Measurements from ENCODE around the gene CABP4. TPM values are rescaled to one million over a fixed set of nuclear protein-coding genes. Genes with fewer than 3 reads are reported as not detected.

The CABP4 gene
- polyA plus RNA-seq (ENCODE audit: insufficient read length in 4 of 4), result under 1 TPM; 0.54 to 0.75 (median 0.64) TPM

- DNase-seq (ENCODE audit: low read depth in 4 of 4, low spot score in 3 of 4), result no peak
These were observed at the start of gene CABP4 for GRCh38 chr11:67455054-67455453. Gene CABP4, plus strand, starts transcription at chr11:67455354. Its CDS starts 70 bp downstream, at chr11:67455424.

DNA sequence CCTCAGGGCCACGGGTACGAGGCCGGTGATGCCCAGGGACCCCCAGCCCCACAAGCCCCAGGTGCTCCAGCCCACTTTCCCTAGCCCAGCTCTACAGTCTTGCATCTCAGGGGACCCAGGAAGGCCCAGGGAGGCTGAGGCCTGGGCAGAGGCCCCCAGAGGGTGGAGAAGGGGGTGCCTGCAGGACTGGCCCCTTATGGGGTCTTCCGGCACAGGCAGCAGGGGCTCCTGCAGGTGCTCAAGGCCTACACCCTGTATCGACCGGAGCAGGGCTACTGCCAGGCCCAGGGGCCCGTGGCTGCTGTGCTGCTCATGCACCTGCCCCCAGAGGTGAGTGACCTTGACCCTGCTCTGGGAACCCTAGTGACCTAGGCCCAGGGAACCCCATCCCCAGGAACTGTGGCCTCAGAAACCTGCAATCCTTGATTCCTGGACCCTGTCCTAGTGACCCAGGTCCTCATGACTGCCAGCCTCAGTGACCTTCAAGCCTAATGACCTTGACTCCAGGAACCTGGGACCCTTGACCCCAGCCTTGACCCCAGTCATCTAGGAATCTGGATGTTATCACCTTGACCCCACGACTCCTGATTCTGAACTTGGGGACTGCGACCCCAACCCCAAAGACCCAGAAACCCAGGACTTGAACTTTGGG is 49.3 kb upstream of the CABP4 start:
- DNase-seq (ENCODE audit: low read depth in 4 of 4, low spot score in 3 of 4), result no peak

- no peak for DNase-seq (ENCODE audit: low read depth in 4 of 4, low spot score in 3 of 4)
These were observed 48.7 kb upstream of the CABP4 start for GRCh38 chr11:67406420-67406968.

- DNase-seq (ENCODE audit: low read depth in 4 of 4, low spot score in 3 of 4), result no peak
These were observed 48.0 kb upstream of the CABP4 start for GRCh38 chr11:67406969-67407687.

DNA sequence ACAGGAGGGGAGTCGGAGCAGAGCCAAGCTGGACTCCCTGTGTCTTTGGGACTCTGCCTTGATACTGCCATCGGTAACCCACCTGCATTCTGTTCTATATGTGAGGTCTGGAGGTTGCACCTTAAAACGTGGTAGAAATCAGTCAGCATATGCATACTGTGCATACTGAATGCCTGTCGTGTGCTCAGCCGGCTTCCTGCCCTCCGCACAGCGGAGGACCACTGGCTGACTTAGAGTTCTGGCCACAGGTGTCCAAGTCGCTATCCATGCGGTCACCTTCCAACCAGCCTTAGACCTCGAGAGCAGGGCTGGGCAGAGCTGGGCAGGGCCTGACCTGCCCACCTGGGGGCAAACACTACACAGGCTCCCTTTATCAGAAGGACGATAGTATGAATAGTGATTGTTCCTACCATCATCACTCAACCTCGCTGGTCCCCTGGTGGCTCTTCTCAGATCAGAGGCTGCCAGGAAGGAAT is 47.4 kb upstream of the CABP4 start:
- no peak for DNase-seq (ENCODE audit: low read depth in 4 of 4, low spot score in 3 of 4)

- DNase-seq (ENCODE audit: low read depth in 4 of 4, low spot score in 3 of 4), result no peak
These were observed 46.5 kb upstream of the CABP4 start for GRCh38 chr11:67408437-67409200.

DNA sequence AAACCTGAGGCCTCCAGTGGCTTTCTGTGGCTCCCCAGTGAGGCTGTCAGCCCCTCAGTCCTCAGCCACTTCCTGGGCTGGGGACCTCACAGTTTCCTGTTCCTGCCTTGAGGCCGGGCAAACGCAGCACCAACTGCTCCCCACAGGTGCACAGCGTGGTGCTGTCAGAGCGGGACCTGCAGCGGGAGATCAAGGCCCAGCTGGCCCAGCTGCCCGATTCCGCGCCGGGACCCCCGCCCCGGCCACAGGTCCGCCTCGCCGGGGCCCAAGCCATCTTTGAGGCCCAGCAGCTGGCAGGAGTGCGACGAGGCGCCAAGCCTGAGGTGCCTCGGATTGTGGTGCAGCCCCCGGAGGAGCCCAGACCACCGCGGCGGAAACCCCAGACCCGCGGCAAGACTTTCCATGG is 45.9 kb upstream of the CABP4 start:
- no peak for DNase-seq (ENCODE audit: low read depth in 4 of 4, low spot score in 3 of 4)

DNA sequence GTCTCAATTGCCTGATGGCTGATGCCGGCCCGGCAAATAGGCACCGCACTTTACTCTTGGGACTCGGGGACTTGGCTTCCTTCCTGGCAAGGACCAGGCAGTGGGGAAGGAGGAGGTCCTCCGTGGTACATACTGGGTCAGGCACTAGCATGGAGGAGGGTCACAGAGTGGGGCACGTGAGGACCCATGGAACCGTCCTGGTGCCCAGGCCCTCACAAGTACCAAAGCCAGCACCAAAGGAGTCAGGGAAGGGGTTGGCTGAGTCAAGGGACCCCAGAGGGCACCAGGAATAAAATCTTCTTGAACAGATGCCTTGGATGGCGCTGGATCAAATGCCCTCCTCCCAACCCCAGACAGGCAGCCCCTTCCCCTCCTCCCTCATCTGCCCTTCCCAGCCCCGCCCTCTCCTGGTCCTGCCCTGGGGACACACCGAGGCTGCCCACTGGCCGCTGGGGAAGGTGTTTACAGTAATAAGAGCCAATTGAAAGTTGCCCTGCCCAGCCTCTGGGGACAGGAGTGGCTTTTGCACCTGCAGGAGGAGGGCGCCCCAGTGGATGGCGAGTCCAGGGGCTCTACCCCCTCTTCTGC is 45.3 kb upstream of the CABP4 start:
- DNase-seq (ENCODE audit: low read depth in 4 of 4, low spot score in 3 of 4), result no peak

GRCh38 chr11:67410369-67410831 is 44.8 kb upstream of the CABP4 start:
- no peak for DNase-seq (ENCODE audit: low read depth in 4 of 4, low spot score in 3 of 4)

DNA sequence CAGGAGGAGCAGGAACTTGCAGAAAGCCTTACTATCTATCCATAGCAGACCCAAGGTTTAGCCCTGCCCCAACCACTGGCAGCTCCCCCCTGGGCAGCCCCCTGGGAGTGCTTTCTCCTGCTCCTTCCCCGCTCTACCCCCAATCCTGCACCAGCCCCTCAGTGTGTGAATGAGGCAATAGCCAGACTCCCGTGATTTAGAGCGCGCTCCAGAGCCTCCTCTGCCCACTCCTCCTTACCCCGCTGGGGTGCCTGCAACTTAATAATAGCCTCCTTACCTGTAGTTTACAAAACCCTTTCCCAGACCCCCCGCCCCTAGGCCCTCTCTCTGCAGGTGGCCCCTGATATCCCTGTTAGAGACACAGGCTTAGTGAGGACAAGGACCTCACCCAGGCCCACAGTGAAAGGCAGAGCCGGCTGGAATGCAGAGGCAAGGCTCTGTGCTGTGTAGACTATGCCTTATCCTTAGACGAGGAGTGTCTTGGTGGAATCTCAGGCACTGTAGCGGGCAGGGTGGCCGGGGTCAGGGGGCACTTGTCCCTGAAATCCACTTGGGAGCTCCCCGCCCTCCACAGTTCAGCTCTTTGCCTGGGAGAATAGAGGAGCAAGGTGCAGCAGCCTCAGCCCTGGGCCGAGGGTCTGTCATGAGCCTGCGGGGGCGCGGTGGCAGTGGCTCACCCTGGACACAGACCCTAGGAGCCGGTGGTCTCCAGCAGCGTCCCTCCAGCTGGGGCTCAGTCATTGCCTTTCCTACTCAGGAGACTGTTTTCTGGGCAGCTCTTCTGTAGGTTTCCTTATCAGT is 44.0 kb upstream of the CABP4 start:
- no peak for DNase-seq (ENCODE audit: low read depth in 4 of 4, low spot score in 3 of 4)

- no peak for DNase-seq (ENCODE audit: low read depth in 4 of 4, low spot score in 3 of 4)
These were observed 43.4 kb upstream of the CABP4 start for GRCh38 chr11:67411785-67412152.

- no peak for DNase-seq (ENCODE audit: low read depth in 4 of 4, low spot score in 3 of 4)
These were observed 42.5 kb upstream of the CABP4 start for GRCh38 chr11:67412495-67413179.

- no peak for DNase-seq (ENCODE audit: low read depth in 4 of 4, low spot score in 3 of 4)
These were observed 41.8 kb upstream of the CABP4 start for GRCh38 chr11:67413266-67413849.

DNA sequence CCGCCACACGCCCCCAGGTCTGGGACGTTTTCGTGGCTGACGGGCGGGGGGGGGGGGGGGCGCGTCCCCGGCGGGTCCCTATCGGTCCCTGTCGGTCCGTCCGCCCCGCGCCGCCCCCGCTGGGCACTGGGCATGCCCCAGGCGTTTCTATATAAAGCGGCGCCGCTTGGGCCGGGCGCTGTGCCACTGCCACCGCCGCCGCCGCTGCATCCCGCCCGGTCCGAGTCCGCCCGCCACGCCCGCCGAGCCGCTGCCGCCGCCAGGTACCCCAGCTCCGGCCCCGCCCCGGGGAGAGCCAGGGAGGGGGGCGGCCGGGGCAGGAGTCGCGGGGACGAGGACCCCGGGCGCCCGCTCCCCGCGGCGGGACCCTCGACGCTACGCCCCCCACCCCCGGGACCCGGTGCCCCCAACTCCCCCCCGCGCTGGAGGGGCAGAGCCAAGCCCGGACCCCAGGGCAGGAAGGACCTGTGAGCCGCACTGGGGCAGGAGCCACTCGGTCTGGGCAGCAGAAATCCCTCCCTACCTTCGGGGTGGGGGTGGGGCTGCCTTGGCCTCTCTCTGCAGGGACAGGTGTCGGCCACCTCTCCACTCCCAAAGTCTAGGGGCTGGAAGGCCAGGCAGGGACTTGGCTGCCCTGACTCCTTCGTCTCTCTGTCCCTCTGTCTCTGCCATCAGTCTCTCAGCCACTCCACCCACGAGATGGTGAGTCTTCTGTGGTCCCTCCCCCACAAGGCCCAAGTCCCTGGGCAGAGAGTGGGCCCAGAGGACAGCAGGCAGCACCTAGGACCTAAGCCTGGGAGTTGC is 39.5 kb upstream of the CABP4 start, which contains the start of gene CARNS1:
CARNS1 (plus strand) TSS at position 178 of the 804 bp plus-strand sequence; CDS start at position 700, 522 bp downstream.
- DNase-seq (ENCODE audit: low read depth in 4 of 4, low spot score in 3 of 4), result no peak

DNA sequence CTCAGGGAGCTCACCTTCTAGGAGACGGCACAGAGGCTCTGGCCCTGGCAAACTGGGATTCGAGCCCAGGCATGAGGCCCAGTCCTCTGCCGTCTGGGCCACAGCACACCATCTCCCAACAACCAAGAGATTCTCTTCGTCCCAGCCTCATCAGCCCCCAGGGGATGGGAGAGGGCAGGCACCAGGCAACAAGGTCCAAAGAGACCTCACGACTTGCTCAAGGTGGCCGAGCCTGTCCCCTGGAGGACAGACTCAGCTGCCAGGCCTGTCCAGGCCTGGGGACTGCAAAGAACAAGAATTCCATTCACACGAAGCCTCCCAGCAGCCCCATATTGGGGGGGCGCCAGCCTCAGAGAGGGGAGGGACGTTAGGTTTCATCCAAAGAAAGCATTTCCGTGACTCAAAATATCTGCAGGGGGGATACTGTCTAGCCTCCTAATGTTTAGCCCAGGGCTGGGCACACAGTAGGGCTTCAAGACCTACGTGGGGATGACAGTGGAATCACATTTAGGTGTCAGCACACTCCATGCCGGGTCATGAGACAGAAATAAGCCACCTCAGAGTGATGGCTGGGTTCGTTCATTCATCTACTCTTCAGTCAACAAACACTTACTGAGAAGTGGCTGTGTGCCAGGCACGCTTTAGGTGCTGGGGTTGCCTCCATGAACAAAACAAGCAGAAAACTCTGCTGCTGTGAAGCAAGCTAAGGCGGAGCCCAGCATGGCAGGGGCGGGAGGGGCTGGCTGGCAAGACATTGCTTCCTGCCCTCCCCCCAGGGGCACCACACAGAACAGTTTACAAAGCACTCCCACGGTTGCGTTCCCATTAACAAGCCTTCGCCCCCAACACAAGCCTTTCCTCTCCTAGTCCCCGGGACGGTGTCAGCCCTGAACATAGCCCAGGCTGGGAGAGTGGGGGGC is 38.5 kb upstream of the CABP4 start:
- no peak for DNase-seq (ENCODE audit: low read depth in 4 of 4, low spot score in 3 of 4)

DNA sequence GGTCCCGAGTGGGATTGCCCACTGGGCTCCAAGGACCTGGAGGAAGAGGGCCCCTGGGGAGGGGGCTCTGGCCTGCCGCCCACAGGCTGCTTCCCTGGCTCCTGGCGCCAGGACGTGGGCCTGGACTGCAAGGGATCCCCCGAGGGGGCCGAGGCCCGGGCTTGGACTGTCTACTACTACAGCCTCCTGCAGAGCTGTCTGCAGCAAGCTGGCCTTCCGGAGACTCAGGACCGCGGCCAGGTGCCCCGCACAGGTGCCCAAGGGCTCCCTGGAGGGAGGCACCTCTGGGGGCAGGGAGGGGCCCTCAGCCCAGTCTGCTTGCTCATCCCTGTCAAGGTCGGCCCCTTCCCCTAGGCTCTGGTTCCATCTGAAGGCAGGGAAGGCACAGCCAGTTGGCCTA is 37.7 kb upstream of the CABP4 start:
- DNase-seq (ENCODE audit: low read depth in 4 of 4, low spot score in 3 of 4), result no peak
